ENCODE results near the gene MCHR1.
"Not testable (repeated sequence)": the region's sequence is repeated elsewhere in the genome, so short reads cannot be mapped to it uniquely, and the experiment has no call there.

Gene MCHR1

DNA sequence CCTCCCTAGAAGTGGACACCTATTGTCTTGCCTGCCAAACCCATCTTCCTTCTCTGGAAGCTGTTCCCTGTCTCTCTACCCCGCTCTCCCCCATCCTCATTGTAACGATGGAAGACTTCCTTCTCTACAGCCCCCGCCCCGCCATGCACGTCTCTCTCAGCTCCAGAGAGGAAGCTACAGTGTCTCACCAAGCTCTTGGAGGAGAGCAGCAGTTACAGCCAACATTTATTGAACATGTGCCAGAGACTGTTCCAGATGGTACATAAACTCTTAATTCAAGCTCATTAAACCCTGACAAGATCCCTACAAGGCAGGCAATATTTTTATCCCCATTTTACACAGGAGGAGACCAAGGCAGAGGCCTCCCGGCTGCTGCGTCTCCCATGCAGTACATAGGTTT is 15.1 kb downstream of the MCHR1 start:
- DNase-seq, result no peak

DNA sequence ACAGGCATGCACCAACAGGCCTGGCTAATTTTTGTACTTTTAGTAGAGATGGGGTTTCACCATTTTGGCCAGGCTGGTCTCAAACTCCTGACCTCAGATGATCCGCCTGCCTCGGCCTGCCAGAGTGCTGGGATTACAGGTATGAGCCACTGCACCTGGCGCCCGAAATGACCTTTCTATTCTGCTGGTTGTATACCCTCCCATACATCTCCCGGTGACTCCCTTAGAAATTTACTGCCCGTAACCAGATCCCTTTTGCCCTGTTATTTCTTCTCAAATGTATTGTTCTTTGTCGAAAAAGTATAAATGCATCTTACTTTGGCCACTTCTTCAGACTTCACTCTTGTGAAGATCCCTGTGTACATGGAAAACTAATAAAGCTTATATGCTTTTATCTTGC is 22.0 kb downstream of the MCHR1 start:
- no peak for DNase-seq

DNA sequence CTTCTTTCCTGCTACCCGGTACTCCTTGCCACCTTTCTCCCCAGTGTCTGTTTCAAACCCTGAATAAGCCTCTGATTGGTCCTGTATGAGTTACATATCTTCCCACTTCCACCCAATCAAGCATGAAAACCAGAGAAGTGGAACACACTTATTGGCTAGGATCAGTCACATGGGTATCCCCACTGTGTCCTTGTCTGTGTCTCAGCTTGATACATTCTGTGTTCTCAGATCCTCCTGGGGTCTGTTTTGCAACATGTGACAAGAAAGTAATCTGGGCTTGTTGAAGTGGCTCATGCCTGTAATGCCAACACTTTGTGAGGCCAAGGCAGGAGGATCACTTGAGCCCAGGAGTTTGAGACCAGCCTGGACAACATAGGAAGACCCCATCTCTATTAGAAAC is 23.9 kb downstream of the MCHR1 start:
- DNase-seq, result no peak

DNA sequence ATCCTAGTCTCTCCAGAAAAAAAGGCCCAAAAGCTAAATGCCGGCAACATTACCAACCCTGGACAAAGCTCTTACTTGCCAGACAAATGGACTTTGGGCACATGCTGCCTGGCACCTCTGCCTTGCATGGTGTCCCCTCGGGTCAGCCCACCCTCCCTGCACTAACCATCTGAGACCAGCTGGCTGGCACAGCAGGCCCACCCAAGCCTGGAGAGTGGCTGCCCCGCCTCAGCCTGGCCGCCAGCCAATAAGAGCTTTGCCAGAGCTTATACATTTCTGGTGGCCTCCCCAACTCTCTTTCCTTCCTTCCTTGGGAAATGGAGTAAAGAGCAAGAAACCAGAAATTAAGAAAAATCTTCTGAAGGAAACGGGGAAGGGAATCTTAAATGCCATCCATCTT is 24.5 kb downstream of the MCHR1 start:
- no peak for DNase-seq

DNA sequence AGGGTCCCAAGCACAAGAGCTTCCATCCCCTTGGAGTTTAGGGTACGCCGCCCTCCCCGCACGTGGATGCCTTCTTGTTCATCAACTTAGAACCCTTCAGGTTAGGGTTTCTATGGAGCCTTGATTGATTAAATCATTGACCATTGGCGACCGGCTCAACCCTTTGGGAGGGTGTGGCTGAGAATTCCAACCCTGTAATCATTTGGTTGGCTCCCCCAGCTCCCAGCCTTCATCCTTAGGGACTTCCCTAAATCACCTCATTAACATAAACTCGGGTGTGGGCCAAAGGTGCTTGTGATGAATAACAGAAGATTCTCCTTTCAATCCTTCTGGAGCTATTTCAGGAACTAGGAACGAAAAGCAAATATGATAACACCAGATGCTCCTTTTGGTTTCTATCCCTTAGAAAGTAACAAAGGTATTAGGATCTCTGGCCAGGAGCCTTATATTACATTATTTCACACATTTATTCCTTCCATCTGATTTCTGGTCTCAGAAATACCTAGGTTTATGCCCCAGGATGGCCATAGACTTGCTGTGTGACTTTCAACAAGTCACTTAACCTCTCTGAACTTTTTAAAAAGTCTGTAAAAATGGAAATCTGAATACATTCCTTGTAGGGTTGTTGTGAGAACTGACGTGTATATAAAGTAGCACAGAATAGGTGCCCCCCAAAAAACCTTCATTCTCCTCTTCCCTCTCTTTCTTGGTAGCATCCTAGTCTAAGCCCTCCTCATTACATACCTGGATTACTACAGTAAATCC is 26.8 kb downstream of the MCHR1 start:
- DNase-seq, result no peak

DNA sequence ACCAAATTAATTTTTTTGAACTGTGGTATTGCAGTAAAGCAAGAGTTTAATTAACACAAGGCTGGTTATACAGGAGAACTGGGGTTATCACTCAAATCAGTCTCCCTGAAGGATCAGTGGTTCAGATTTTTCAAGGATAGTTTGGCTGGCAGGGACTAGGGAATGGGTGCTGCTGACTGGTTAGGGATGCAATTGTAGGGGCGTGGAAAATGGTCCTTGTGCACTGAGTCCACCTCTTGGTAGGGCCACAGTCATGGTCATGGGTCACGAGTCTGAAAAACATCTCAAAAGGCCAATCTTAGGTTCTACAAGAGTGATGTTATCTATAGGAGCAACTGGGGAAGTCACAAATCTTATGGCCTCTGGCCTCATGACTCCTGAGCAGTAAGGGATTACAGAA is 27.9 kb downstream of the MCHR1 start:
- DNase-seq, result no peak

DNA sequence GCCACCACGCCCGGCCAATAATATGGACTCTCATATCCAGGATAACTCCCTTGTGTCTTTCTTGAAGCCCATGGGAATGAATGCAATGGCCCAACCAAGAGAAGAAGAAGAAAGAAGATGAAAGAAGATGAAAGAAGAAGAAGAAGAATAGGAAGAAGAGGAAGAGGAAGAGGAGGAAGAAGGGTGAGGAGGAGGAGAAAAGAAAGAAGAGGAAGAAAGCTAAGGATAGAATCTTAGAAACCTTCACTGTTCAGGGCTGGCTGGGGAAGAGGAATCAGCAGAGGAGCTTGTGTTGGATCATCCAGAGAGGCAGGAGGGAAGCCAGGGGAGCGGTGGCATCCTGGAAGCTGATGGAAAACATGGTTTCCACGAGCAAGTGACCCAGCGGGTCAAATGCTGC is 28.9 kb downstream of the MCHR1 start:
- no peak for DNase-seq

DNA sequence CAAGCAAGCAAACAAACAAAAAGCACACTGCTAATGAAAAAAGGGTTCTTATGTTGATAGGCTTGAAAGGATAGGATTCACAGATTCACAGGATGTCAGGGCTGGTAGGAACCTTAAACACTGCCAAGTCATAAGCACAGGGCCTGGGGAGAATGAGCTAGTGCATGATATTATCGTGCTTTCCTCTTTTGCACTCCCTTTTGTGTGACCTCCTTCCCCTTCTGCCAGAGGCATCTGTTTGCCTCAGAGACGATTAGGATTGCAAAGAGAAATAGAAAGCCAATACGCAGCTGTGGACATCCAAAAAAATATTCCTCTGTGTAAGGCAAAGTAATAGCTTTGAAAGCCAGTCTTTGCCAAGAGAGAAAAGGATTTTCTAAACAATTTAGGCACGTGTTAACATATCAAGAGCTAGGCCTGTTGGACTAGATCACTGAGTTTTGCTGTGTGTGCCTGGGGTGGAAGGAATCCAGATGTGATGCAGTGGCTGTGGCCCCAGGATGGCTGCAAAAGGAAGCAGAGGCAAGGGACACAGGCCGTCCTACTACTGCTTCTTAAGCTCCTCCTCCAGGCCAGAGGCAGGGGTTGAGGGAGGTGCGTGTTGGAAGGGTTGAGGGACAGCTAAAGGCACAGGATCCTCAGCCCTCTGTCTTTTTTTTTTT is 30.6 kb downstream of the MCHR1 start:
- DNase-seq, result no peak

DNA sequence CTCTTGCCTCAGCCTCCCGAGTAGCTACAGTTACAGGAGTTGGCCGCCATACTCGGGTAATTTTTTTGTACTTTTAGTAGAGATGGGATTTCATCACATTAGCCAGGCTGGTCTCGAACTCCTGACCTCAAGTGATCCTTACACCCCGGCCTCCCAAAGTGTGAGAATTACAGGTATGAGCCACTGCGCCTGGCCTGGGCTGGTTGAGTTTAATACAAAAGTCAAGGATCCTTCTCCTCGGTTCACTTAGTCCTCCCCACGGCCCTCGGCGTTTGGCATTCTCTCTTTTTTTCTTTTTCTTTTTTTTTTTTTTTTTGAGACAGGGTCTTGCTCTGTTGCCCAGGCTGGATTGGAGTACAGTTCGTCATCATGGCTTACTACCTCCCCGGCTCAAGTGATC is 33.0 kb downstream of the MCHR1 start:
- no peak for DNase-seq

DNA sequence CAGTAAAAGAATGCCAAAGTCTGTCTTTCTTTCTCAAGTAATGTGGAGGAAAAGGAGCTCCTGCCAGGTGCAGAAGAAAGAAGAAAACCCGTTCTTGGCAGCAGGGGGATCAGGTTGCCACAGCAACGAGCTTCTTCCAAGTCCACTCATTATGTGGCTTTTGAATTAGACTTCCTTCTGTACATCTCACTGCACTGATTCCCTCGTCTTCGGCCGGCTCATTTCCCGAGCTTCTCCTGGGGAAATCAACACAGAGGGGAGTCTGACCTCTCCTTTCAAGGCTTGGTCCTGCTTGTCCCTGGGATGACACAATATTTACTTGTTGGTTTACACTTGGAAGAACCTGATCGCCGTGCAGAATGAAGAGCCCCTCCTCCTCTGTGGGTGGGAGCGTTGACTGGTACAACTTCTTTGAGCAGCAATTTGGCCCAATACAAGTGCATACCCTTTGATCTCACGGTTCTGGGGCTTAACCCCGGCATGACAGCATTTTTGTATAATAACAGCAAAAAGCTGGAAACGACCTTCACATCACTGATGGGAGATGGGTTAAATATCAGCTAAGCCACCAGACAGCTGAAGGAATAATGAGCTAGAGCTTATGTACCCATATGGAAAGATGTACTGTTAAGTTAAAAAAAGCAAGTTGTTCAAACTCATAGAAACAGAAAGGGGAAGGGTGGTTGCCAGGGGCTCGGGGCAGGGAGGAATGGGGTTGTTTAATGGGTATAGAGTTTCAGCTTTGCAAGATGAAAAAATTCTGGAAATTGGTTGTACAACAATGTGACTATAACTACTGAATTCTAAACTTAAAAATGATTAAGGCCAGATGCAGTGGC is 35.4 kb downstream of the MCHR1 start:
- DNase-seq, result no peak

DNA sequence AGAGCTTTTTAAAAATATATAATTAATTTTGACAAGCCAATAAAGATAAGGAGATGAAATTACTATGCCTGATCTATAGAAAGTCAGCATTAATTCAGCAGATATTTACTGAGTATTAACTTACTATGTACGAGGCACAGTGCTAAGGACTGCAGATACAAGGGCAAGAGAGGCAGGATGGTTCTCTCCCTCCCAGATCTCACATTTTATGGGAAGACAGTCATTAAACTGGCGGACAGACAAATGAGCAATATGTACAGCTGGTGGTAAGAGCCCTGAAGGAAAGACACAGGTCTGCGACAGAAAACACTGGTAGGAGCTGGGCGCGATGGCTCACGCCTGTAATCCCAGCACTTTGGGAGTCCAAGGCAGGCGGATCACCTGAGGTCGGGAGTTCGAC is 36.8 kb downstream of the MCHR1 start:
- DNase-seq, result no peak

DNA sequence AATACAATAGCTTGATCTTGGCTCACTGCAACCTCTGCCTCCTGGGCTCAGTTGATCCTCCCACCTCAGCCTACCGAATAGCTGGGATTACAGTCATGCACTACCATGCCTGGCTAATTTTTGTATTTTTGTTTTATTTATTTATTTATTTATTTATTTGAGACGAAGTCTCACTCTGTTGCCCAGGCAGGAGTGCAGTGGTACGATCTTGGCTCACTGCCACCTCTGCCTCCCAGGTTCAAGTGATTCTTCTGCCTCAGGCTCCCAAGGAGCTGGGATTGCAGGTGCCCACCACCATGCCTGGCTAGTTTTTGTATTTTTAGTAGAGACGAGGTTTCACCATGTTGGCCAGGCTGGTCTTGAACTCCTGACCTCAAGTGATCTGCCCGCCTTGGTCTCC is 38.4 kb downstream of the MCHR1 start:
- DNase-seq, result not testable (repeated sequence)

DNA sequence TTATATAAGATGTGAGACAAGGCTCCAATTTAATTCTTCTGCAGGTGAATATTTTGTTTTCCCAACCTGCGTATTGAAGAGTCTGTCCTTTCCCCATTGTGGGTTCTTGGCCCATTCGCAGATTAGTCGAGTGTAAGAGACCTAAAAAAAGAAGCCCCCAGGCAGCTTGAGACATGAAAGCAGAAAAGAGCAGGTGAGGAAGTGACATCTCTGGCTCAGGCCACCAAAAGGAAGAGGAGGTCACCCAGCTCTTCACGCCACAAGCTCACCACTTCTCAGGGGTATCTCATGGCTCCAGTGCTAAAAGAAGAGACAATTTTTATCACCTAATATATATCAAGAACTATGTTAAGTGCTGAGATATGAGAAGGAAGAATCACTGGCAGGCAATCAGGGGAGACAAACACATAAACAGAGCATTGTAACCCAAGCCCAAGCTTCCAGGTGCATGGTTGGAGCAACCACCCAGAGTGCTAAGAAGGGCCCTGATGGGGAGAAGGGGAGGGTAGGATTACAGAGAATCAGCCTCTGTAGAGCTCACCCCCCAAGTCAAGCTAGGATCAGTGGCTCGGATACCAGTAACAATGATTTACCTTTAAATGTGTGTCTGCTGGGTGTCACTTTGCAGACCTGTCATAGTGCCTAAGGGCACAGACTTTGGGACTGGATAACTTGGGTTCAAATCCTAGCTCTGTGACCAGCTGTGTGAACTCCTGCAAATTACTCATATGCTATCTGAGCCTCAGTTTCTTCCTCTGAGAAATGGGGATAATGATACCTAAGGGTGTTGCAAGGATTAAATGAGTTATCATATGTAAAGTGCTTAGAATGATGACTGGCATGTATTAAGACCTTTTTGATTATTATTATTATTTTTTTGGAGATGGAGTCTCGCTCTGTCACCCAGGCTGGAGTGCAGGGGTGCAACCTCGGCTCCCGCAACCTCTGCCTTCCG is 39.2 kb downstream of the MCHR1 start:
- DNase-seq, result no peak

DNA sequence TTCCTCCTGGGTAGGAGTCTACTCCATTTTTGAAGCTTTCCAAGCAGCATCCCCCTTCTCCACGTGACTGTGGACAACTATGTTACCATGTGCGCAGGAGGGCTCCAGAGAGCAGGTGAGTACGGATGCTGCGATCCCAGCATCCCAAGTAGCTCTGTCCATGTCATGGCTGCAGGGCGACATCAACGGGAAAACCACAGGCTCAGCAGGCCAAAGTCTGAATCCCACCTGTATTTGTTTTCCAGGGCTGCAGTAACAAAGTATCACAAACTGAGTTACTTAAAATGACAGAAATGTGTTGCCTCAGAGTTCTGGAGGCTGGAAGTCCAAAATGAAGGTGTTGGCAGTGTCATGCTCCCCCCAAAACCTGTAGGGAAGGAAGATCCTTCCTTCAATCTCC is 40.3 kb downstream of the MCHR1 start:
- no peak for DNase-seq

DNA sequence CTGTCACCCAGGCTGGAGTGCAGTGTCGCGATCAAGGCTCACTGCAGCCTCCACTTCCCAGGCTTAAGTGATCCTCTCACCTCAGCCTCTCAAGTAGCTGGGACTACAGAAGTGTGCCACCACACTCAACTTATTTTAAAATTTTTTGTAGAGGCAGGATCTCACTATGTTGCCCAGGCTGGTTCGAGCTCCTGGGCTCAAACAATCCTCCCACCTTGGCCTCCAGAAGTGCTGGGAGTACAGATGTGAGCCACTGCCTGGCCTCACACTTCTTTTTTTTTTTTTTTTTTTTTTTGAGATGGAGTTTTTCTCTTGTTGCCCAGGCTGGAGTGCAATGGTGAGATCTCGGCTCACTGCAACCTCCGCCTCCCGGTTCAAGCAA is 40.9 kb downstream of the MCHR1 start:
- not testable (repeated sequence) for DNase-seq

DNA sequence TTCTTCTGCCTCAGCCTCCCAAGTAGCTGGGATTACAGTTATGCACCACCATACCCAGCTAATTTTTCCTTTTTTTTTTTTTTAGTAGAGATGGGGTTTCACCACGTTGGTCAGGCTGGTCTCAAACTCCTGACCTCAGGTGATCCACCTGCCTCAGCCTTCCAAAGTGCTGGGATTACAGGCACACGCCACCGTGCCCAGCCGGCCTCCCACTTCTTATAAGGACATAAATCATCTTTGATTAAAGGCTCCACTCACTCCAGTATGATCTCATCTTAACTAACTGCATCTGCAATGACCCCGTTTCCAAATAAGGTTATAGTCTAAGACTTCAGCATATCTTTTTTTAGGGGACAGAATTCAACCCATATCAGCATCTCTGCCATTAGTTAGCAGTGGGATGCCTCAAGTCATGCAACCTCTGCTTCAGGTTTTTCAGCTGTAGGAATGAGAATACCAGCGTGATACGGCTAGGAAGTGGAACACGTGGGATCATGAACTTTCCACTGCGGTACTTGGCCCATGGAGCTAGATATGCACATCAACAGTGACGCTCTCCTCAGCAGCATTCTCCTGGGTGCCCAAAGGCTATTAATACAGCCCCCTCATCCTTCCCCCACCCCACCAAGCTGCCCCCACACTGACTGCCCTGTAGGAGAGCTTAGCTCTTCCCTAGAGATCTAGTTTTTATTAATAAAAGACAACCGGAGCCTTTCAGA is 41.4 kb downstream of the MCHR1 start:
- DNase-seq, result no peak

DNA sequence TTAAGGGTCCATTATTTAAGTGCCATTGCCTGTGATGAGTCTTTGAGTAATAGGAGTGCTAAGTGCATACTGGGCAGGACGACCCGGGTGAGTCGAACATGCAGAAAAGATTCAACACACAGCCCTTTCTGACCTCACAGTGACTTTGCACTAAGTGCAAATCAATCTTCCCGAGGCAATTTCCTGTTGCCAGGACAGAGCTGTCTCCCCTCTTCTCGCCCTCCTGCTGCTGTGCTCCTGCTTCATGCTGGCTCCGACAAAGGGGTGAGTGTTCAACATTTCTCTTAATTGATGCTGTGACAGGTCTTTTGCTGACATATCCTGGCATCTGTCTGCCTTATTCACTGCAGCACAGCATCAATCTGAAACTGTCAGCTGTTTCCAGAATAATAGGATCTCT is 42.0 kb downstream of the MCHR1 start:
- DNase-seq, result no peak

DNA sequence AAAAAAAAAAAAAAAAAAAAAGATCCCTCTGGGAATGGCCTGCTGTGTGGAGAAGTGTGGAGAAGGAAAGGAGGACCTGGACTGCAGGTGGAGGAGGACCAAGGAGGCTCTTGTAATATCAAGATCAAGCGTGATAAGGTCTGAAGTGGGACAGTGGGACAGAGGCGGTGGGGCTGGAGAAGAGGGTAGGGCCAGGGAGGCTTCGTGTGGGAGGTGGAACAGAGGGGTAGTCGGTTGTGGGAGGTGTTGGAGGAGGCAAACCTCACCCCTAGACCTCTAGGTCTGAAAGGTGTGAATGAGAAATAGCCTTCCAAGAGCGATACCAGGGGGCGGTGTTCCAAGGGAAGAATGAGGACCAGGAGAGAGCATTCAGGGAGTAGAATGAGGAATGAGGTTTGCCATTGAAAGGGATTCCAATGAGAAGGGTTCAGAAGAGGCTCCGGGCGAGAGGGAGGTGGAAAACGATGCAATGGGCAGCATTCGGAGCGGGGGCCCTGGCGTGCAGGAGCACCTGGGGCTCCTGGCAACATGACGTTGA is 44.2 kb downstream of the MCHR1 start:
- DNase-seq, result no peak

DNA sequence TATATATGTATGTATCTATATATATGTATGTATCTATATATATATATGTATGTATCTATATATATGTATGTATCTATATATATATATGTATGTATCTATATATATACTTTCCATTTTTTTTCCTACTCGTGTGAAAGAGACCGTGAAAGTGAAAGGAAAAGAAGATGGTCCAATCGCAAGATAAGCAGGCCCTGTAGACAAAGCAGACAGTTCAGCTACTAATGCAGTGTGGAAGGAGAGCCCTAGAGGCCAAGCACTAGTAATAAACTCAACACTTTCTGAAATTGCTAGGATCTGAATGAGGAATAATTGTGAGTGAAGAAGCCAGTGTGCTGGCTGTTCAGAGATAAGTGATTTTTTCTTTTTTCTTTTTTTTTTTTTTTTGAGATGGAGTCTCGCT is 47.2 kb downstream of the MCHR1 start:
- no peak for DNase-seq

DNA sequence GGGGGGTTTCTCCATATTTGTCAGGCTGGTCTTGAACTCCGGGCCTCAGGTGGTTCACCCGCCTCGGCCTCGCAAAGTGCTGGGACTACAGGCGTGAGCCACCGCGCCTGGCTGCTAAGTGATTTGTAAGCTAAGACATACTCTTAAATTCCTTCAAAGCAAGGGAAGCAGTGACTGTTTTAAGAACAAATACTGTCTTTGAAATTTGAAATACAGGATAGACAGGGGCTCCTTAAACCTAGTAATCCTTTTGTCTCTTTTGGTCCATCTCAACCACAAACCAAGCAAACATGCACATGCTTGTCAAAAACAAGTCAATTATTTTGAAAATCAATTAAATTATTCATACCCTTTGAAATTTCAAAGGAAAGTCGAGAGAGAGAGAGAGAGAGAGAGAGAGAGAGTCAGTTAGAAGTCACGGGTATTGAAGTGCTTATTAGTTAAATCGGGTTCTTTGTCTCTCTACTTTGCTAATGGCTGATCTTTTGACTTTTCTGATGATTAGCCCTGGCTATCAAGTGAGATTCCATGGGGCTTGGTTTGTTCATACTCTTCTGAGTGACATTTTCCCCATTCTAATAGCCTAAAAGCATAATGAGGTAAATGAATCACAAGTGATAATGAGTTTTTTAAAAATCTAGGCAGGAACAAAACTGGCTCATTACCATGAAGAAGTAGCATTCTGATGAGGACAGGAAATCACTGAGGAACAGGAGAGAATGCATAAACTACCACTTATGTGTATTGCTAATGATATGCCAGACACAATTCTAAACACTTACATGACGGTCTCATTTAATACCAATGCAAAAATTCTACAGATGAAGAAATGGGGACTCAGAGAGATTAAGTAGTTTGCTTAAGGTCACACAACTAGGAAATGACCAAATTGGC is 48.0 kb downstream of the MCHR1 start:
- no peak for DNase-seq

All from NCI-H774 (cell line).